Activated CD4-positive, alpha-beta T cell treated with anti-CD3 and anti-CD28 coated beads for 24 hours (primary cell): ENCODE measurements around the gene ASGR1.
A peak's percentile ranks its signal among the peaks of the same experiment; 100 is the strongest.
"Not testable (repeated sequence)": the region's sequence is repeated elsewhere in the genome, so short reads cannot be mapped to it uniquely, and the experiment has no call there.

Experiments
- DNase-seq, 2 donors: peaks; one replicate each; pipeline ENCODE4 v3.0.0-alpha.2; 2020; ENCODE audit warnings: low read depth in 2 of 2

The ASGR1 gene

GRCh38 chr17:7166873-7167272, 12.3 kb downstream of the ASGR1 start:
- no peak for DNase-seq

DNA sequence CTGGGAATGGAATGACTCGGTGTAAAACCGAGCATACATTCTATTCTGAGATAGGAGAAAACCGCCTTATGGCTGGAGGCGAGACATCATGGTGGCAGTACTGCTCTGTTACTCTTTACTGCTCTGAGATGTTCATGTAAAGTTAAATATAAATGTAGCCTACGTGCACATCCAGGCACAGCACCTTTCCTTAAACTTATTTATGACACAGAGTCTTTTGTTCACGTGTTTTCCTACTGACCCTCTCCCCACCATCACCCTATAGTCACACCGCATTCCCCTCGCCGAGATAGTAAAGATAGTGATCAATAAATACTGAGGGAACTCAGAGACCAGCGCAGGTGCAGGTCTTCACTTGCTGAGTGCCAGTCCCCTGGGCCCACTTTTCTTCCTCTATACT, 19.6 kb downstream of the ASGR1 start:
- not testable (repeated sequence) for DNase-seq

DNA sequence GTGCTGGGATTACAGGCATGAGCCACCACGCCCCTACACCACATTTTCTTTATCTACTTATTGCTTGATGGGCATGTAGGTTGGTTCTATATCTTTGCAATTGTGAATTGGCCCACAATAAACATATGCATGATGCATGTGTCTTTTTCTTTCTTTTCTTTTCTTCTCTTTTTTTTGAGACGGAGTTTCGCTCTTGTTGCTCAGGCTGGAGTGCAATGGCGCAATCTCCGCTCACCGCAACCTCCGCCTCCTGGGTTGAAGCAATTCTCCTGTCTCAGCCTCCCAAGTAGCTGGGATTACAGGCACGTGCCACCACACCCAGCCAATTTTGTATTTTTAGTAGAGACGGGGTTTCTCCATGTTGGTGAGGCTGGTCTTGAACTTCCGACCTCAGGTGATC, 20.7 kb downstream of the ASGR1 start:
- DNase-seq = not testable (repeated sequence)

GRCh38 chr17:7156342-7156940, 22.7 kb downstream of the ASGR1 start:
- no peak for DNase-seq

DNA sequence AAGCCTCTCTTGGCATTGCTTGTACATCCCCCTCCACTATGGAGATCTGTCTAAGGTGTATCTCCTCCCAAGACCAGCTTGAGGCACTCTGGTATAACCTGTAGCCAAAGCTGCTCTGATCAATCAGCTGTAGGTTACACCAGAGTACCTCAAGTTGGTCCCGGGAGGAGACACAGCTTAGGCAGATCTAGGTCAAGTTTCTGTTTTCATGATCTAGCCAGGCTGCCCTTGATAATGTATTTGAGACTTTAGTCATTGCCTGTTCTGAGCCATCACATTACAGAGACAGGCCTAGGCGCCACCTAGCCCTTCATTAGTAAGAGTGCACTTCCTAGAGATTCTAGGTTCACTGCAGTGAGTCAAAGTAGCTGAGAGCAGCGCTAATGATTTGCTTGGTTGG, 31.4 kb downstream of the ASGR1 start:
- DNase-seq = no peak

GRCh38 chr17:7146115-7146514, 33.1 kb downstream of the ASGR1 start:
- no peak for DNase-seq

DNA sequence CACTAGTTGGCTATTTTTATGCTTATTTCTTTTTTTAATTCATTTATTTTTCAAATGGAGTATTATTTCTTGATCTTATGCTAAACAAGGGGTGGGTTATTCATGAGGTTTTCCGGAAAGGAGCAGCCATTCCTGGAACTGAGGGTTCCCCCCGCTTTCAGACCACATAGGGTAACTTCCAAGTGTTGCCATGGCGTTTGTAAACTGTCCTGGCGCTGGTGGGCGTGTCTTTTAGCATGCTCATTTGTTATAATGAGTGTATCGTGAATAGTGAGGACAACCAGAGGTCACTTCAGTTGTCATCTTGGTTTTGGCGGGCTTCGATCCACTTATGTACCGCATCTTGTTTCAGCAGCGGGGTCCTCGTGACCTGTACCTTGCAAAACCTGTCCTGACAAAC, 35.0 kb downstream of the ASGR1 start:
- no peak for DNase-seq

- DNase-seq = no peak
Measured at GRCh38 chr17:7141824-7142223, 37.3 kb downstream of the ASGR1 start.

GRCh38 chr17:7139400-7139799, 39.8 kb downstream of the ASGR1 start:
- DNase-seq = no peak

DNA sequence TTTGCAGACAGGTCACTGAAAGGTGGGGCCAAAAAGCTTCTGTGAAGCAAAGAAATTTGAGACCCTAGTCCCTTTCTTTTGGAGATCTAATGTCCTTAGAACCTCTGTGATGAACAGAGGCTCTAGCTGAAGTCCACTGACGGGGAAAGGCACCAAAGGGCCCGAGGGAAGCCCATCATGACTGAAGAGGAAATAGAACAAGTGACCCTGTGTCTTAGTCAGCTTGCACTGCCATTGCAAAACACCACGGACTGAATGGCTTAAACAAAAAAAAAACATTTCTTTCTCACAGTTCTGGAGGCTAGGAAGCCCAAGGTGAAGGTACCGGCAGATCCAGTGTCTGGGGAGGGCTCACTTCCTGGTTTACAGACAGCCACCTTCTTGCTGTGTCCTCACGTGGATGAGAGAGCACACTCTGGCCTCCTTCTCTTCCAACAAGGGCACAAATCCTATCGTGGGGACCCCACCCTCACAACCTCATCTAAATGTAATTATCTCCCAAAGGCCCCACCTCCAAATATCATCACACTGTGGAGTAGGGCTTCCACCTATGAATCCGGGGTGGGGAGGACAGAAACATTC, 40.3 kb downstream of the ASGR1 start:
- no peak for DNase-seq

GRCh38 chr17:7137171-7137943, 41.8 kb downstream of the ASGR1 start:
- no peak for DNase-seq

DNA sequence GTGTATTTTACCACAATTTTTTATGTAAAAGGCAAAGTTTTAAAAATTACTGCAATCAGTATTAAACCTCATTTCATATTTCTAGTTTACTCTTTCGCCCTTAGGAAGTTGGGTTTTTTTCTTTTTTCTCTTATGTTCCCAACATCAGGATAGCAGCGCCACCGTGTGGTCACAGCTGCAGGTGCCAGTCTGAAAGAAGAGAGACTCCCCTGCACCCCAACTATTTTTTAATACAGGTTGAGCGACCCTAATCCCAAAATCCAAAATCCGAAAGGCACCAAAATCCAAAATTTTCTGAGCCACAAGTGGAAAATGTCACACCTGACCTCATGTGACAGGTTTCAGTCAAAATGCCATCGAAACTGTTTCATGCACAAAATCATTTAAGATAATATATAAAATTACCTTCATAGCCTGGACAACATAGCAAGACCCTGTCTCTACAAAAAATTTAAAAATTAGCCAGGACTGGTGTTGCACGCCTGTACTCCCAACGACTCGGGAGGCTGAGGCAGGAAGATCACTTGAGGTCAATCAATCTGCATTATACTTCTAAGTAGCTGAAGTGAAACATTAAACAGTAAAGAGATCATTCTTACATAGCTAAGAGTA, 42.8 kb downstream of the ASGR1 start:
- peak; percentile 76 to 77 for DNase-seq

DNA sequence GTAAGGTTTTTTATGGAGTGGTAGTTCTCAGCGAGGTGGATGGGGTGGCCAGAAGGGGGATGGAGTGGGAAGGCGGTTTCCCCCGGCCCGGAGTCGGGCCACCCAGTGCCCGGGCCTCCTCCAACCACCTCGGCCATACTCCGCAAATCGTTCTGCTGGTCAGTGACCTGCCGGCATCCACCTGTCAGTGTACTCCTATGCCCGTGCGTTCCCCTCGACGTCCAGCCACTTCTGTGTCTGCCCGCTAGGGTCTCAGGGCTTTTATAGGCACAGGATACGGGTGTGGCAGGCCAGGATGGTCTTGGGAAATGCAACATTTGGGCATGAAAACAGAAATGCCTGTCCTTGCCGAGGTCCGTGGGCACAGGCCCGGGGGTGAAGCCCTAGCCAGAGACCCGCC, 45.3 kb downstream of the ASGR1 start:
- no peak for DNase-seq

- peak; percentile 15 to 22 for DNase-seq
Measured at GRCh38 chr17:7133424-7133823, 45.7 kb downstream of the ASGR1 start.

DNA sequence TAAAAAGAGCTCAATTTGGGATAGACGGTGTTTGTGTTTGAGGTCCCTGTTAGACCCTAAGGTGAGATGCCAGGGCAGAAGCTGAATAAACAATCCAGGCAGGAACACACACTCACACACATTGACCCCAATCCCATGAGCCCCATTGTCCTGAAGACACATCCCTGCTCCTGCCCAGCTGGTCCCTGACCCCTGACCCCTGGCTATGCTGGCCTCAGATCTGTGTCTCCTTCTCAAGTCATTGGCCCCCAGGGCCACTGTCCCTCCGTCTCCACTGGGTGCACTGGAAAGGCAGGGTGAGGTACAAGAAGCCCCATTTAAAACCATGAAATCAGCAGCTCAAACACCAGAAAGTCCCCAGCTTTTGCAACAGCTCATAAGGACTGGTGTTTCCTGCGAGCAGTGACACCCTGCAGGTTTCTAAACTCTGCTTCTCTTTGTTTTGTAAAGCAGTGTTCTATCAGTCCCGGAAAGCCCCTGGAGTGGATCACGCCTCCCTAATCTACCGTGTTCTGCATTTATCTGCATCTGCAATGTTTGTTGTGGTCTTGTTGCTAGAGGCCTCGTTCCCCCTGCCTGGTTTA, 46.6 kb downstream of the ASGR1 start:
- DNase-seq = peak in 1 of 2 donors; percentile 41

DNA sequence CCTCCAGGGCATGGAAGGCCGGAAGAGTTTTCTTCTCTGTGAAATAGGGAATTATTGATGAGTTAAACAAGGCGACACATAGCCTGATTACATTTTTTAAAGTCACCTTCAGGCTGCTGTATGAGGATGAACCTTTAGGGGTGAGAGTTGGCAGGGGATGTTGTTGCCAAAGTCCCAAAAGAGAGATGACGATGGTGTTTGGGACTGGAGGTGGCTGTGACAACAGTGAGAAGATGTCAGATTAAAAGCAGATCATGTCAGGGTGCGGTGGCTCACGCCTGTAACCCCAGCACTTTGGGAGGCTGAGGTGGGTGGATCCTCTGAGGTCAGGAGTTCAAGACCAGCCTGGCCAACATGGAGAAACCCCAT, 47.8 kb downstream of the ASGR1 start:
- DNase-seq = no peak

DNA sequence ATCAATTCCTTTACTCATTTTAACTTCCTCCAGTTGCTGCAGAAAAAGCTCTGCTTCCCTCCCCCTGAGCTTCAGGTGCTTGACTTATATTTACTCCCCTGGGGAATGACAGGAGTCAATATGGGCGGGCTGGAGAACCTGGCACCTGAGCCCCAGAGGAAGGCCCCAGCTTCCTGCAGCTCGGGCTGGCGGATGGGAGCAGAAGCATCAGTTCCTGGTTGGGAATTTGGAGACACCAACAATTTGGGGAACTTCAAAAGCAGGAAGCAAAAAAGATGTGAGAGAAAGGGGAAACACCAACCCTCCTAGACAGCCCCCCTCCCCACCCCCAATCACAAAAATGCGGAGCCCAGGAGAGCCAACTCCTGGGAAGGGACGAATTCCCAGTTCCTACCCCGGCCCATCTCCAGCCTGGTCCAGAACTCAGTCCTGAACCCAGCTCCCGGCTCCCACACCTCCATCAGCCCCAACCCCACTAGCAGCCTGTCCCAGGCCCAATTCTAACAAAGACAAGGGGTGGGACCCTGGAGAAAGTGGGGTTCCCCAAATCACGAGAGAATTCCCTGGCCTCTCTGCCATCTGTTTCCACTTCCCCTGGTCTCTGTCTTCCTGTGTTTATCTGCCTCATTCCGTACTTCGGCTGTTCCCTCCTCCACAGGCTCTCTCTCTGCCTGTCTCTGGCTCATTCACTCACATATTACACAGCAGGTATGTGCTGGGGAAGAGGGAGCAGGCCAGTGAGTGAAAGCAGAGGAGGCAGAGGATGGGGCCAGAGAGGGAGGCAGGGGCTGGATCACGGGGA, 48.3 kb downstream of the ASGR1 start:
- DNase-seq = no peak

DNA sequence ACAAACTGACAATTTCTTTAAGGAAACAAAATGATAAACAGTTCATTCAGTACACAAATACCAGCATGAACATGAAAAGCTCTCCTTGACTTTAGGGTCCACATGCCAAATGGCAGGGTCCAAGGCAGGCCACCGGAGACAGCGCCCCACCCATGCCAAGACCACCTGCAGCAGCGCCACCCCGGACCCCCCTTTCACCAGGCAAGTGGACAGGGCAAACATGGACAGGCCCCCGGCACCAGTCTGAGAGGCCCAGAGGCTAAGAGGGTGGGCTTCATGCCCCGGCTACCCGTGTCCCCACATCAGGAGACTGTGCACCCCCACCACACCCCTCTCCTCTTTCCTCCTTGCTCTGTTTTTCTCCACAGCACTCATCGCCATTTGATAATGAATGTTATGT, 49.9 kb downstream of the ASGR1 start:
- DNase-seq = no peak

- DNase-seq = no peak
Measured at GRCh38 chr17:7128160-7128559, 51.0 kb downstream of the ASGR1 start.

- DNase-seq = not testable (repeated sequence)
Measured at GRCh38 chr17:7127501-7127900, 51.7 kb downstream of the ASGR1 start.

- not testable (repeated sequence) for DNase-seq
Measured at GRCh38 chr17:7126386-7126785, 52.8 kb downstream of the ASGR1 start.

- no peak for DNase-seq
Measured at GRCh38 chr17:7124923-7125322, 54.2 kb downstream of the ASGR1 start.
